GM23338 (cell line): ENCODE measurements around the gene TMEM217. TPM values are rescaled to one million over a fixed set of nuclear protein-coding genes. Genes with fewer than 3 reads are reported as not detected.

Experiments used
- ATAC-seq: fragments of 200-7000 bp; cut with Tn5 transposase; 3 replicates; pipeline ENCODE4 v1.9.1; 2020
- DNase-seq: peaks from one replicate; pipeline ENCODE4 v3.0.0-alpha.2; 2015; ENCODE audit warnings: low spot score
- H2AFZ ChIP-seq: fragments of 200-600 bp; sonication (generic); 2 replicates; pipeline ENCODE4 v1.8.0; 2016; ENCODE audit warnings: antibody characterized with exemption, mild to moderate bottlenecking, moderate library complexity
- H3F3A ChIP-seq: fragments of 200-600 bp; sonication (generic); replicated peaks from 2 replicates; pipeline ENCODE4 v1.8.0; 2017; ENCODE audit warnings: antibody characterized with exemption, mixed run types, low read depth
- H3K27ac ChIP-seq: fragments of 200-600 bp; sonication (generic); 2 replicates; pipeline ENCODE4 v1.6.1; 2016; ENCODE audit warnings: low read depth
- H3K27me3 ChIP-seq: fragments of 200-600 bp; sonication (generic); 2 replicates; pipeline ENCODE4 v1.8.0; 2016; ENCODE audit warnings: mild to moderate bottlenecking, mixed run types, moderate library complexity; ENCODE audit not compliant: insufficient read depth
- H3K36me3 ChIP-seq: fragments of 200-600 bp; sonication (generic); 2 replicates; pipeline ENCODE4 v1.8.0; 2016; ENCODE audit warnings: mild to moderate bottlenecking; ENCODE audit not compliant: insufficient read depth
- H3K4me1 ChIP-seq: fragments of 200-600 bp; sonication (generic); 2 replicates; pipeline ENCODE4 v1.8.0; 2016; ENCODE audit warnings: mild to moderate bottlenecking, moderate library complexity; ENCODE audit not compliant: insufficient read depth
- H3K4me2 ChIP-seq: fragments of 200-600 bp; sonication (generic); 2 replicates; pipeline ENCODE4 v1.7.1; 2017; ENCODE audit warnings: mixed run types
- H3K4me3 ChIP-seq: fragments of 200-600 bp; sonication (generic); 2 replicates; pipeline ENCODE4 v1.6.1; 2016; ENCODE audit warnings: mixed run types
- H3K79me2 ChIP-seq: fragments of 200-600 bp; sonication (generic); replicated peaks from 2 replicates; pipeline ENCODE4 v1.8.0; 2017; ENCODE audit warnings: mild to moderate bottlenecking; ENCODE audit not compliant: insufficient read depth
- H3K9me2 ChIP-seq: fragments of 200-600 bp; sonication (generic); 2 replicates; pipeline ENCODE4 v1.8.0; 2017; ENCODE audit not compliant: insufficient read depth
- H4K20me1 ChIP-seq: fragments of 200-600 bp; sonication (generic); replicated peaks from 2 replicates; pipeline ENCODE4 v1.8.0; 2017; ENCODE audit warnings: mild to moderate bottlenecking; ENCODE audit not compliant: insufficient read depth
- H3K27ac Mint-ChIP-seq: 2 replicates; pipeline ENCODE4 v1.8.0; 2020; ENCODE audit warnings: inconsistent platforms, mild to moderate bottlenecking, moderate library complexity, mixed read lengths
- H3K27me3 Mint-ChIP-seq: 3 replicates; pipeline ENCODE4 v1.8.0; 2022; ENCODE audit warnings: low read depth, mild to moderate bottlenecking, moderate library complexity, mixed read lengths, inconsistent platforms; ENCODE audit not compliant: insufficient read depth, poor library complexity
- H3K36me3 Mint-ChIP-seq: 3 replicates; pipeline ENCODE4 v1.8.0; 2021; ENCODE audit warnings: low read depth, mild to moderate bottlenecking, inconsistent platforms, moderate library complexity, mixed read lengths
- H3K4me1 Mint-ChIP-seq: 3 replicates; pipeline ENCODE4 v1.8.0; 2020; ENCODE audit warnings: mild to moderate bottlenecking, inconsistent platforms, mixed read lengths
- H3K4me3 Mint-ChIP-seq: 3 replicates; pipeline ENCODE4 v1.8.0; 2021; ENCODE audit warnings: moderate library complexity, mild to moderate bottlenecking, inconsistent platforms, mixed read lengths
- H3K9me3 Mint-ChIP-seq: 3 replicates; pipeline ENCODE4 v1.8.0; 2020; ENCODE audit warnings: moderate library complexity, mild to moderate bottlenecking, inconsistent platforms, mixed read lengths
- CREB1 ChIP-seq: fragments of 250-450 bp; sonication (Bioruptor Pico); IDR thresholded peaks from 2 replicates; pipeline ENCODE4 v1.5.0; 2020; ENCODE audit warnings: low read depth, mild to moderate bottlenecking, moderate library complexity
- EZH2 ChIP-seq: fragments of 200-600 bp; sonication (generic); IDR thresholded peaks from one replicate; pipeline ENCODE4 v1.8.0; 2017; ENCODE audit warnings: antibody characterized with exemption, mild to moderate bottlenecking, low read depth; ENCODE audit not compliant: unreplicated experiment
- EZH2phosphoT487 ChIP-seq: fragments of 200-600 bp; sonication (generic); IDR thresholded peaks from one replicate; pipeline ENCODE4 v1.8.1; 2018; ENCODE audit warnings: antibody characterized with exemption; ENCODE audit not compliant: unreplicated experiment
- JUNB ChIP-seq: IDR thresholded peaks from one replicate; pipeline ENCODE4 v1.6.1; 2016; ENCODE audit warnings: antibody characterized with exemption; ENCODE audit not compliant: unreplicated experiment
- NANOG ChIP-seq: IDR thresholded peaks from 2 replicates; pipeline ENCODE4 v1.6.1; 2016; ENCODE audit warnings: antibody characterized with exemption, borderline replicate concordance
- POLR2AphosphoS5 ChIP-seq: IDR thresholded peaks from 2 replicates; pipeline ENCODE4 v1.6.1; 2016; ENCODE audit warnings: antibody characterized with exemption, low read depth
- STAT1 ChIP-seq: IDR thresholded peaks from one replicate; pipeline ENCODE4 v1.6.1; 2016; ENCODE audit warnings: antibody characterized with exemption; ENCODE audit not compliant: unreplicated experiment
- ZNF114 ChIP-seq: fragments of 250-450 bp; sonication (Bioruptor Pico); IDR thresholded peaks from 2 replicates; pipeline ENCODE4 v1.5.0; 2020; ENCODE audit warnings: mild to moderate bottlenecking, moderate library complexity
- ZNF331 ChIP-seq: fragments of 250-450 bp; sonication (Bioruptor Pico); IDR thresholded peaks from 2 replicates; pipeline ENCODE4 v1.5.0; 2020; ENCODE audit warnings: low read depth, mild to moderate bottlenecking, moderate library complexity
- polyA plus RNA-seq: library from polyadenylated mRNA; unstranded; fragments of >200 nt; fragmentation: Nextera tagmentation; extraction: Ambion mirVana; gene quantifications from 2 replicates; pipeline ENCODE4 v1.2.1, GENCODE V29; 2016
- total RNA-seq: library from RNA; depleted of rRNA; stranded (reverse); fragments of >200 nt; shearing (Covaris generic); gene quantifications from 2 replicates; pipeline ENCODE4 v1.2.3, GENCODE V29; 2014
- TF ChIP-seq, protein P1 (sequence below): IDR thresholded peaks from one replicate; pipeline ENCODE4 v1.6.1; 2018; ENCODE audit warnings: antibody characterized with exemption; ENCODE audit not compliant: unreplicated experiment
- TF ChIP-seq, protein P2 (sequence below), 2 experiments: fragments of 200-600 bp in 1 of 2; sonication (generic) in 1 of 2; conservative IDR thresholded peaks; 2 replicates each; pipeline versions ENCODE4 v1.5.1 to v1.6.1; 2016 to 2017; ENCODE audit warnings: antibody characterized with exemption in 2 of 2, low read depth in 2 of 2, mild to moderate bottlenecking in 2 of 2, moderate library complexity in 1 of 2
- TF ChIP-seq, protein P3 (sequence below): IDR thresholded peaks from 2 replicates; pipeline ENCODE4 v1.6.1; 2016; ENCODE audit warnings: antibody characterized with exemption
- TF ChIP-seq, protein P4 (sequence below): fragments of 250-450 bp; sonication (Bioruptor Pico); IDR thresholded peaks from 2 replicates; pipeline ENCODE4 v1.5.0; 2020; ENCODE audit warnings: mild to moderate bottlenecking, moderate library complexity

TMEM217 gene
- total and polyA plus RNA-seq, 2 experiments from 2014 or later, result 1.3 TPM; not detected in 1

DNA sequence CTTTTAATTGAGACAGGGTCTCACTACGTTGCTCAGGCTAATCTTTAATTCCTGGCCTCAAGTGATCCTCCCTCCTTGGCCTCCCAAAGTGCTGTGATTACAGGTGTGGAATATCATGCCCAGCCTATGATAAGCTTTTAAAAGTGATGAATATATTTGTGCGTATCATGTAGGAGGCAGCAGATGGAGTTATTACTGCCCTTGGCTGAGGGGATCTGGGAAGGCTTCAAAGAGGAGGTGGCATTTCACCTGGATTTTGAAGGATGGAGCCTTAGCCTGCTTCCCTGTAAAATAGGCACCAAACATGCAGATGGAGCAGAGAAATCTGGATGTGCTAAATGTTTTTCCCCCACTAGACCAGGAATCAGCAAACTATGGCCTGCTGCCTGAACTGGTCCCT is 77.9 kb downstream of the TMEM217 start:
- Histone ChIP-seq H4K20me1 (0 out of 2 replicates have a peak, but pooled peaks cover 4% of the 10 kb centered on the region), H3K4me1 (no peaks in the 10 kb centered on the region), H2AFZ (no peak overlapping the region), H3F3A (peaks cover 8% of the 10 kb centered on the region), H3K79me2 (no peaks in the 10 kb centered on the region), H3K4me3 (no peak overlapping the region), H3K27me3 (no peaks in the 10 kb centered on the region), H3K27ac (no peak overlapping the region), H3K36me3 (peaks cover 5% of the 10 kb centered on the region; the same call in 1 of the 2 replicates), H3K9me2 (no peaks in the 10 kb centered on the region), H3K4me2 (no peak overlapping the region)
- no peak overlapping the region for H3K4me3 Mint-ChIP-seq
- peaks cover 5% of the 10 kb centered on the region for H3K27me3 Mint-ChIP-seq
- ATAC-seq (no peak), DNase-seq (no peak)
- TF ChIP-seq EZH2phosphoT487 (no peak), NANOG (no peak), JUNB (no peak), ZNF331 (CRISPR knock-in tag) (no peak), EZH2 (no peak), CREB1 (no peak), ZNF114 (CRISPR knock-in tag) (no peak), POLR2AphosphoS5 (no peak), STAT1 (no peak)
- TF ChIP-seq, protein P1, sequence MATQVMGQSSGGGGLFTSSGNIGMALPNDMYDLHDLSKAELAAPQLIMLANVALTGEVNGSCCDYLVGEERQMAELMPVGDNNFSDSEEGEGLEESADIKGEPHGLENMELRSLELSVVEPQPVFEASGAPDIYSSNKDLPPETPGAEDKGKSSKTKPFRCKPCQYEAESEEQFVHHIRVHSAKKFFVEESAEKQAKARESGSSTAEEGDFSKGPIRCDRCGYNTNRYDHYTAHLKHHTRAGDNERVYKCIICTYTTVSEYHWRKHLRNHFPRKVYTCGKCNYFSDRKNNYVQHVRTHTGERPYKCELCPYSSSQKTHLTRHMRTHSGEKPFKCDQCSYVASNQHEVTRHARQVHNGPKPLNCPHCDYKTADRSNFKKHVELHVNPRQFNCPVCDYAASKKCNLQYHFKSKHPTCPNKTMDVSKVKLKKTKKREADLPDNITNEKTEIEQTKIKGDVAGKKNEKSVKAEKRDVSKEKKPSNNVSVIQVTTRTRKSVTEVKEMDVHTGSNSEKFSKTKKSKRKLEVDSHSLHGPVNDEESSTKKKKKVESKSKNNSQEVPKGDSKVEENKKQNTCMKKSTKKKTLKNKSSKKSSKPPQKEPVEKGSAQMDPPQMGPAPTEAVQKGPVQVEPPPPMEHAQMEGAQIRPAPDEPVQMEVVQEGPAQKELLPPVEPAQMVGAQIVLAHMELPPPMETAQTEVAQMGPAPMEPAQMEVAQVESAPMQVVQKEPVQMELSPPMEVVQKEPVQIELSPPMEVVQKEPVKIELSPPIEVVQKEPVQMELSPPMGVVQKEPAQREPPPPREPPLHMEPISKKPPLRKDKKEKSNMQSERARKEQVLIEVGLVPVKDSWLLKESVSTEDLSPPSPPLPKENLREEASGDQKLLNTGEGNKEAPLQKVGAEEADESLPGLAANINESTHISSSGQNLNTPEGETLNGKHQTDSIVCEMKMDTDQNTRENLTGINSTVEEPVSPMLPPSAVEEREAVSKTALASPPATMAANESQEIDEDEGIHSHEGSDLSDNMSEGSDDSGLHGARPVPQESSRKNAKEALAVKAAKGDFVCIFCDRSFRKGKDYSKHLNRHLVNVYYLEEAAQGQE, result no peak
- TF ChIP-seq, protein P2, sequence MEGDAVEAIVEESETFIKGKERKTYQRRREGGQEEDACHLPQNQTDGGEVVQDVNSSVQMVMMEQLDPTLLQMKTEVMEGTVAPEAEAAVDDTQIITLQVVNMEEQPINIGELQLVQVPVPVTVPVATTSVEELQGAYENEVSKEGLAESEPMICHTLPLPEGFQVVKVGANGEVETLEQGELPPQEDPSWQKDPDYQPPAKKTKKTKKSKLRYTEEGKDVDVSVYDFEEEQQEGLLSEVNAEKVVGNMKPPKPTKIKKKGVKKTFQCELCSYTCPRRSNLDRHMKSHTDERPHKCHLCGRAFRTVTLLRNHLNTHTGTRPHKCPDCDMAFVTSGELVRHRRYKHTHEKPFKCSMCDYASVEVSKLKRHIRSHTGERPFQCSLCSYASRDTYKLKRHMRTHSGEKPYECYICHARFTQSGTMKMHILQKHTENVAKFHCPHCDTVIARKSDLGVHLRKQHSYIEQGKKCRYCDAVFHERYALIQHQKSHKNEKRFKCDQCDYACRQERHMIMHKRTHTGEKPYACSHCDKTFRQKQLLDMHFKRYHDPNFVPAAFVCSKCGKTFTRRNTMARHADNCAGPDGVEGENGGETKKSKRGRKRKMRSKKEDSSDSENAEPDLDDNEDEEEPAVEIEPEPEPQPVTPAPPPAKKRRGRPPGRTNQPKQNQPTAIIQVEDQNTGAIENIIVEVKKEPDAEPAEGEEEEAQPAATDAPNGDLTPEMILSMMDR (conservative IDR thresholded peaks at IDR 0.05; ENCODE audit: low read depth in 2 of 2), result no peak
- TF ChIP-seq, protein P3, sequence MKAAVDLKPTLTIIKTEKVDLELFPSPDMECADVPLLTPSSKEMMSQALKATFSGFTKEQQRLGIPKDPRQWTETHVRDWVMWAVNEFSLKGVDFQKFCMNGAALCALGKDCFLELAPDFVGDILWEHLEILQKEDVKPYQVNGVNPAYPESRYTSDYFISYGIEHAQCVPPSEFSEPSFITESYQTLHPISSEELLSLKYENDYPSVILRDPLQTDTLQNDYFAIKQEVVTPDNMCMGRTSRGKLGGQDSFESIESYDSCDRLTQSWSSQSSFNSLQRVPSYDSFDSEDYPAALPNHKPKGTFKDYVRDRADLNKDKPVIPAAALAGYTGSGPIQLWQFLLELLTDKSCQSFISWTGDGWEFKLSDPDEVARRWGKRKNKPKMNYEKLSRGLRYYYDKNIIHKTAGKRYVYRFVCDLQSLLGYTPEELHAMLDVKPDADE, result no peak
- TF ChIP-seq, protein P4, sequence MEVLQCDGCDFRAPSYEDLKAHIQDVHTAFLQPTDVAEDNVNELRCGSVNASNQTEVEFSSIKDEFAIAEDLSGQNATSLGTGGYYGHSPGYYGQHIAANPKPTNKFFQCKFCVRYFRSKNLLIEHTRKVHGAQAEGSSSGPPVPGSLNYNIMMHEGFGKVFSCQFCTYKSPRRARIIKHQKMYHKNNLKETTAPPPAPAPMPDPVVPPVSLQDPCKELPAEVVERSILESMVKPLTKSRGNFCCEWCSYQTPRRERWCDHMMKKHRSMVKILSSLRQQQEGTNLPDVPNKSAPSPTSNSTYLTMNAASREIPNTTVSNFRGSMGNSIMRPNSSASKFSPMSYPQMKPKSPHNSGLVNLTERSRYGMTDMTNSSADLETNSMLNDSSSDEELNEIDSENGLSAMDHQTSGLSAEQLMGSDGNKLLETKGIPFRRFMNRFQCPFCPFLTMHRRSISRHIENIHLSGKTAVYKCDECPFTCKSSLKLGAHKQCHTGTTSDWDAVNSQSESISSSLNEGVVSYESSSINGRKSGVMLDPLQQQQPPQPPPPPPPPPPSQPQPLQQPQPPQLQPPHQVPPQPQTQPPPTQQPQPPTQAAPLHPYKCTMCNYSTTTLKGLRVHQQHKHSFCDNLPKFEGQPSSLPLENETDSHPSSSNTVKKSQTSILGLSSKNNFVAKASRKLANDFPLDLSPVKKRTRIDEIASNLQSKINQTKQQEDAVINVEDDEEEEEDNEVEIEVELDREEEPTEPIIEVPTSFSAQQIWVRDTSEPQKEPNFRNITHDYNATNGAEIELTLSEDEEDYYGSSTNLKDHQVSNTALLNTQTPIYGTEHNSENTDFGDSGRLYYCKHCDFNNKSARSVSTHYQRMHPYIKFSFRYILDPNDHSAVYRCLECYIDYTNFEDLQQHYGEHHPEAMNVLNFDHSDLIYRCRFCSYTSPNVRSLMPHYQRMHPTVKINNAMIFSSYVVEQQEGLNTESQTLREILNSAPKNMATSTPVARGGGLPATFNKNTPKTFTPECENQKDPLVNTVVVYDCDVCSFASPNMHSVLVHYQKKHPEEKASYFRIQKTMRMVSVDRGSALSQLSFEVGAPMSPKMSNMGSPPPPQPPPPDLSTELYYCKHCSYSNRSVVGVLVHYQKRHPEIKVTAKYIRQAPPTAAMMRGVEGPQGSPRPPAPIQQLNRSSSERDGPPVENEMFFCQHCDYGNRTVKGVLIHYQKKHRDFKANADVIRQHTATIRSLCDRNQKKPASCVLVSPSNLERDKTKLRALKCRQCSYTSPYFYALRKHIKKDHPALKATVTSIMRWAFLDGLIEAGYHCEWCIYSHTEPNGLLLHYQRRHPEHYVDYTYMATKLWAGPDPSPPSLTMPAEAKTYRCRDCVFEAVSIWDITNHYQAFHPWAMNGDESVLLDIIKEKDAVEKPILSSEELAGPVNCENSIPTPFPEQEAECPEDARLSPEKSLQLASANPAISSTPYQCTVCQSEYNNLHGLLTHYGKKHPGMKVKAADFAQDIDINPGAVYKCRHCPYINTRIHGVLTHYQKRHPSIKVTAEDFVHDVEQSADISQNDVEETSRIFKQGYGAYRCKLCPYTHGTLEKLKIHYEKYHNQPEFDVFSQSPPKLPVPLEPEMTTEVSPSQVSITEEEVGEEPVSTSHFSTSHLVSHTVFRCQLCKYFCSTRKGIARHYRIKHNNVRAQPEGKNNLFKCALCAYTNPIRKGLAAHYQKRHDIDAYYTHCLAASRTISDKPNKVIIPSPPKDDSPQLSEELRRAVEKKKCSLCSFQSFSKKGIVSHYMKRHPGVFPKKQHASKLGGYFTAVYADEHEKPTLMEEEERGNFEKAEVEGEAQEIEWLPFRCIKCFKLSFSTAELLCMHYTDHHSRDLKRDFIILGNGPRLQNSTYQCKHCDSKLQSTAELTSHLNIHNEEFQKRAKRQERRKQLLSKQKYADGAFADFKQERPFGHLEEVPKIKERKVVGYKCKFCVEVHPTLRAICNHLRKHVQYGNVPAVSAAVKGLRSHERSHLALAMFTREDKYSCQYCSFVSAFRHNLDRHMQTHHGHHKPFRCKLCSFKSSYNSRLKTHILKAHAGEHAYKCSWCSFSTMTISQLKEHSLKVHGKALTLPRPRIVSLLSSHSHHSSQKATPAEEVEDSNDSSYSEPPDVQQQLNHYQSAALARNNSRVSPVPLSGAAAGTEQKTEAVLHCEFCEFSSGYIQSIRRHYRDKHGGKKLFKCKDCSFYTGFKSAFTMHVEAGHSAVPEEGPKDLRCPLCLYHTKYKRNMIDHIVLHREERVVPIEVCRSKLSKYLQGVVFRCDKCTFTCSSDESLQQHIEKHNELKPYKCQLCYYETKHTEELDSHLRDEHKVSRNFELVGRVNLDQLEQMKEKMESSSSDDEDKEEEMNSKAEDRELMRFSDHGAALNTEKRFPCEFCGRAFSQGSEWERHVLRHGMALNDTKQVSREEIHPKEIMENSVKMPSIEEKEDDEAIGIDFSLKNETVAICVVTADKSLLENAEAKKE (CRISPR knock-in tag), result no peak
- no peak overlapping the region for H3K27ac Mint-ChIP-seq
- peaks cover 8% of the 10 kb centered on the region for H3K36me3 Mint-ChIP-seq
- H3K4me1 Mint-ChIP-seq, result peaks cover 10% of the 10 kb centered on the region; the same call in 2 of the 3 replicates
- H3K9me3 Mint-ChIP-seq, result no peaks in the 10 kb centered on the region
